HFFc6 (cell line): Measurements from ENCODE around the gene ST8SIA6. TPM values are rescaled to one million over a fixed set of nuclear protein-coding genes. Genes with fewer than 3 reads are reported as not detected.

Source experiments
- DNase-seq: peaks from one replicate; pipeline ENCODE4 v3.0.0-alpha.2; 2018
- H3K27ac Mint-ChIP-seq: 2 replicates; pipeline ENCODE4 v1.8.0; 2020; ENCODE audit warnings: mild to moderate bottlenecking, mixed read lengths
- H3K27me3 Mint-ChIP-seq: 2 replicates; pipeline ENCODE4 v1.8.0; 2021; ENCODE audit warnings: mild to moderate bottlenecking, moderate library complexity, mixed read lengths; ENCODE audit not compliant: insufficient read depth
- H3K36me3 Mint-ChIP-seq: 2 replicates; pipeline ENCODE4 v1.8.0; 2021; ENCODE audit warnings: low read depth, mixed read lengths
- H3K4me1 Mint-ChIP-seq: 2 replicates; pipeline ENCODE4 v1.8.0; 2020; ENCODE audit warnings: low read depth, mixed read lengths
- H3K4me3 Mint-ChIP-seq: 2 replicates; pipeline ENCODE4 v1.8.0; 2020; ENCODE audit warnings: mild to moderate bottlenecking, moderate library complexity, mixed read lengths
- H3K9me3 Mint-ChIP-seq: 2 replicates; pipeline ENCODE4 v1.8.0; 2020; ENCODE audit warnings: mild to moderate bottlenecking, mixed read lengths
- total RNA-seq, 6 experiments: library from RNA; stranded (reverse); fragmentation: NEBNext Ultra II Directional; extraction: Animal tissue kit (Norgen Biotek cat#: 25700); gene quantifications; 2 replicates in 1 of 6; 3 replicates in 5 of 6; pipeline ENCODE4 v1.2.3, GENCODE V29; 2021
- TF ChIP-seq, protein P1 (sequence below): fragments of 200-600 bp; sonication (generic); IDR thresholded peaks from 2 replicates; pipeline ENCODE4 v1.5.0; 2021; ENCODE audit warnings: antibody characterized with exemption, mild to moderate bottlenecking

ST8SIA6 gene
- total RNA-seq, 6 experiments from 2014 or later = not detected

DNA sequence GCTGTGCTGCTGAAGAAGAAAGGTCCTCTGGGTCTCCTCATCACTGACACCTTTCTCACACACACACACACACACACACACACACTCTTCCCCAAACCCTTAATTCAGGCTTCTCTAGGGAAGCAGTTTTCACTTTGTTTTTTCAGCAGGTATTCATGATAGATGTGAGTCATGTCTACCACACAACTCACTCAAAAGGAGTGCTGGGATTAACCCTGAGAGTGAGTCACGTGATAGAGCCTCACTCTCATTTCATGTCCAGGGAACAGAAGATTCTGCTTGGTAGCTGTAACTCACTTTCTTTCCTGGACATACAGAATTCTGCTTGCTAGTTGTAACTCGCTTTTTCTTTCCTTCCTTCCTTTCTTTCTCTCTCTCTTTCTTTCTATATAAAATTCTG is 181.0 kb downstream of the ST8SIA6 start:
- DNase-seq = peak; percentile 72
- Mint-ChIP-seq H3K4me1 (peaks cover 15% of the 10 kb centered on the region), H3K9me3 (peaks cover 7% of the 10 kb centered on the region), H3K27ac (no peak overlapping the region), H3K27me3 (peaks cover 18% of the 10 kb centered on the region), H3K4me3 (no peak overlapping the region; the same call in 1 of the 2 replicates), H3K36me3 (no peaks in the 10 kb centered on the region)
- TF ChIP-seq, protein P1, sequence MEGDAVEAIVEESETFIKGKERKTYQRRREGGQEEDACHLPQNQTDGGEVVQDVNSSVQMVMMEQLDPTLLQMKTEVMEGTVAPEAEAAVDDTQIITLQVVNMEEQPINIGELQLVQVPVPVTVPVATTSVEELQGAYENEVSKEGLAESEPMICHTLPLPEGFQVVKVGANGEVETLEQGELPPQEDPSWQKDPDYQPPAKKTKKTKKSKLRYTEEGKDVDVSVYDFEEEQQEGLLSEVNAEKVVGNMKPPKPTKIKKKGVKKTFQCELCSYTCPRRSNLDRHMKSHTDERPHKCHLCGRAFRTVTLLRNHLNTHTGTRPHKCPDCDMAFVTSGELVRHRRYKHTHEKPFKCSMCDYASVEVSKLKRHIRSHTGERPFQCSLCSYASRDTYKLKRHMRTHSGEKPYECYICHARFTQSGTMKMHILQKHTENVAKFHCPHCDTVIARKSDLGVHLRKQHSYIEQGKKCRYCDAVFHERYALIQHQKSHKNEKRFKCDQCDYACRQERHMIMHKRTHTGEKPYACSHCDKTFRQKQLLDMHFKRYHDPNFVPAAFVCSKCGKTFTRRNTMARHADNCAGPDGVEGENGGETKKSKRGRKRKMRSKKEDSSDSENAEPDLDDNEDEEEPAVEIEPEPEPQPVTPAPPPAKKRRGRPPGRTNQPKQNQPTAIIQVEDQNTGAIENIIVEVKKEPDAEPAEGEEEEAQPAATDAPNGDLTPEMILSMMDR = no peak

DNA sequence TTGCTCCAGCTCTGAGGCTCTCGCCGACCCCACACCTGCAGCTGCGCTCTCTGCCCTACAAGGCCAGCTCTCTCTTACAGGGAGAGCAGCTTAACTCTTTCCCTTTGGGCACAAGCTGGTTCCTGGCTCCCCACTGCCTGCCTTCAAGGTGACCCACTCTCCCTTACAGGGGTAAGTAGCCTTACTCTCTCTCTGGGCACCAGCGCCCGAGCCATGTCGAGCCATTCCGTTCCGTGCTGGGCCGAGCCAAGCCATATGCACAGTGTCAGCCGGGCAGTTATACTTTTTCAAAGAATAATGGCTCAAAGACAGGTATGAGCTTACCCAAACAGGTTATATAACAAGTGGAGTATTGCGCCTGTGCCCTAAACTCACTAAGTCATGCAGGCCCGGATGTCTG is 181.7 kb downstream of the ST8SIA6 start:
- Mint-ChIP-seq H3K36me3 (no peaks in the 10 kb centered on the region), H3K9me3 (peaks cover 7% of the 10 kb centered on the region), H3K4me1 (peaks cover 15% of the 10 kb centered on the region), H3K27me3 (peaks cover 25% of the 10 kb centered on the region), H3K4me3 (no peak overlapping the region), H3K27ac (no peak overlapping the region)
- DNase-seq = no peak
- TF ChIP-seq, protein P1 = no peak

Other genes starting within 250 kb of the ST8SIA6 start
- gene VIM, start 226.4 kb downstream of the ST8SIA6 start, total RNA-seq = over 10,000 TPM in 4 of 6 experiments, 1,000 to 10,000 TPM in 2; 9,623 to 12,540 (median 10,688) TPM
- 100 to 1,000 TPM in 3 of 6 experiments, 10 to 100 TPM in 3; 84.6 to 138 (median 100) TPM for gene HACD1, start 162.8 kb upstream of the ST8SIA6 start, total RNA-seq
- 10 to 100 TPM; 37.8 to 46.9 (median 43.2) TPM for gene STAM, start 189.6 kb upstream of the ST8SIA6 start, total RNA-seq